ENCODE data around the gene CMTM4. TPM values are rescaled to one million over a fixed set of nuclear protein-coding genes. Genes with fewer than 3 reads are reported as not detected.

CMTM4 gene
- total RNA-seq, 5 donors from 2014 or later (not counting 1 experiment from before 2014, with no cell fraction given), result 1.1 to 2.3 (median 1.8) TPM

DNA sequence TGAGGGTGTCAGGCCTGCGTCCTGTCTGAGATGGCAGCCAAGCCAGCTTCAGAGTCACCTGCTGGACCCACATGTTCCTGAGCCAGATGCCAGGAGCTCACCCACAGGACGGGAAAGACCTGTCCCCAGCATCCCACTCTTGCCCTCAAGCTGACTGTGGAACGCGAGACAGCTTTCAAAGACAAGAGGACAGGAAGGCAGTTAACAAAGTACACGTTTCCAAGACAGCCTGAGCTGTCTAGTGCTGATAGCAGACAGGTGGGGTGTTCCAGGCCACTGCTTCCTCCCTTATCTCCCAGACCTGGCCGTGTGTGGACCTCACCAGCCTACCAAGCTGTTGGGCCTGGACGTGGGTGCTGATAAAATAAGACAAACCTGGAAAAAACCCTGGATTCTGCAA lies 78.8 kb downstream of the CMTM4 start:
- H3K4me3 Mint-ChIP-seq, result no peak overlapping the region
- ChIA-PET POLR2A (no interaction called here), CTCF (interaction anchor here in 1 of 2 donors (1.5 kb wide), 1 partner anchor 9 kb away, joined by 4 read pairs; no protein-coding TSS in a partner anchor)
- no peaks in the 10 kb centered on the region for H3K27me3 Mint-ChIP-seq
- H3K9me3 ChIP-seq, result no peaks in the 10 kb centered on the region
- H3K27ac Mint-ChIP-seq, result no peak overlapping the region
- peaks cover 3% of the 10 kb centered on the region for H3K36me3 Mint-ChIP-seq
- H3K4me1 ChIP-seq (ENCODE audit: control insufficient read depth in 1 of 2, extremely low read depth in 1 of 2, insufficient read depth in 2 of 2, low read length in 2 of 2), result no peaks in the 10 kb centered on the region
- no peak overlapping the region for H3K27ac ChIP-seq (ENCODE audit: low read length)
- no peaks in the 10 kb centered on the region for H3K9me3 Mint-ChIP-seq
- H3K36me3 ChIP-seq (ENCODE audit: control insufficient read depth in 2 of 2, extremely low read depth in 1 of 2, insufficient read depth in 1 of 2, low read length in 1 of 2), result peaks cover 2 to 17% of the 10 kb centered on the region in 2 donors
- ATAC-seq (replicated peaks in 1 of 4) (no peak), DNase-seq (no peak)
- H3K4me3 ChIP-seq (ENCODE audit: control insufficient read depth in 1 of 2, extremely low read depth in 1 of 2, low read length in 1 of 2), result no peak overlapping the region
- no peaks in the 10 kb centered on the region for H3K27me3 ChIP-seq (replicated peaks in 1 of 2; ENCODE audit: control insufficient read depth in 2 of 2, extremely low read depth in 1 of 2, insufficient read depth in 2 of 2, low read length in 1 of 2)
- WGBS (ENCODE audit: insufficient coverage), result 85% methylated on average over 5 of the region's 7 CpGs
- H3K4me1 Mint-ChIP-seq, result no peaks in the 10 kb centered on the region

DNA sequence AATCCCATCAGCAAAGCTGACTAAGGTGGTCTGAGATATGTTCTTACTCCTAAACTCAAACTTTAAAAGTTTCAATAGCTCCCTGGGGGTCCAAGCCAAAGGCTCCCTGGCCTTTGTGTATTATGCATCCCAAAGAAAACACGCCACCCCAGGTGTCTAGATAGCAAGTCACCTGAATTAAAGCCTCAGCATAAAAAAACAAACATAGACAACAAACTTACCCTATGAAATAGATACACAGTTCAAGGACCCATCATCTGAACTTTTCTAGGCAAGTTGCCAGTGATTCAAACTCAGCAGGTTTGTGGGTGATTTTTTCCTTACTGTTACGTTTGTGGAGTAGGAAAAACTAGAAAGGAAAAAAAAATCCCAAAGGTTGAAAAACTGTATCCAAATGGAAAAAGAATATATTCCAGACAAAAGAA lies 79.5 kb downstream of the CMTM4 start:
- H3K27ac ChIP-seq (ENCODE audit: low read length), result no peak overlapping the region
- Mint-ChIP-seq H3K4me3 (no peak overlapping the region), H3K27ac (peak overlapping the region in 1 of 2 donors; percentile 6), H3K4me1 (no peaks in the 10 kb centered on the region), H3K9me3 (no peaks in the 10 kb centered on the region), H3K27me3 (no peaks in the 10 kb centered on the region), H3K36me3 (peaks cover 3% of the 10 kb centered on the region)
- ChIA-PET POLR2A (no interaction called here), CTCF (interaction anchor here in 1 of 2 donors (1.5 kb wide), 1 partner anchor 8 kb away, joined by 4 read pairs; no protein-coding TSS in a partner anchor)
- no peaks in the 10 kb centered on the region for H3K4me1 ChIP-seq (ENCODE audit: control insufficient read depth in 1 of 2, extremely low read depth in 1 of 2, insufficient read depth in 2 of 2, low read length in 2 of 2)
- no peaks in the 10 kb centered on the region for H3K9me3 ChIP-seq
- H3K27me3 ChIP-seq (replicated peaks in 1 of 2; ENCODE audit: control insufficient read depth in 2 of 2, extremely low read depth in 1 of 2, insufficient read depth in 2 of 2, low read length in 1 of 2), result no peaks in the 10 kb centered on the region
- 100% methylated on average over 1 of the region's 2 CpGs for WGBS (ENCODE audit: insufficient coverage)
- ATAC-seq (replicated peaks in 1 of 4) (no peak), DNase-seq (no peak)
- H3K4me3 ChIP-seq (ENCODE audit: control insufficient read depth in 1 of 2, extremely low read depth in 1 of 2, low read length in 1 of 2), result no peak overlapping the region
- peaks cover 9 to 24% of the 10 kb centered on the region in 2 donors for H3K36me3 ChIP-seq (ENCODE audit: control insufficient read depth in 2 of 2, extremely low read depth in 1 of 2, insufficient read depth in 1 of 2, low read length in 1 of 2)

DNA sequence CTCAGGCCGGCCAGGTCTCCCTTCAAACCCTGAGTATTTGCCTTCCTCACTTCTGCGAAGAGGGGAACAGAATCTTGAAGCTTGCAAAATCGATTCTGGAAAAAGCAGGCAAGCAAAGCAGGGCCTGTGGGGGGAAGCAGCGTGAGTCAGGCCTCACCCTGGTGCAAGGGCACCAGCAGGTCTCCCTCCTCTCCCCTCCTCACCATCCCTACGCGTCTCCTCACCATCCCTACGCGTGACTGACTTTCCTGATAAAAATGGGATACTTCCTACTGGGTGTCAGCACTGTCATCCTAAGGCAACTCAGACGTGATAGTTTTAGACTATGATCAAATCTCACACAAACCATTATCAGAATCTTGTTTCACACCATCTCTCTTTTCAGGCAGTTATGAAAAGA lies 80.0 kb downstream of the CMTM4 start:
- CTCF ChIA-PET, result interaction anchor here in 1 of 2 donors (1.5 kb wide), 1 partner anchor 8 kb away, joined by 4 read pairs; no protein-coding TSS in a partner anchor
- no peaks in the 10 kb centered on the region for H3K9me3 ChIP-seq
- POLR2A ChIA-PET, result no interaction called here
- H3K4me1 ChIP-seq (ENCODE audit: control insufficient read depth in 1 of 2, extremely low read depth in 1 of 2, insufficient read depth in 2 of 2, low read length in 2 of 2), result no peaks in the 10 kb centered on the region
- no peak for ATAC-seq (replicated peaks in 1 of 4)
- Mint-ChIP-seq H3K27me3 (no peaks in the 10 kb centered on the region), H3K4me3 (no peak overlapping the region), H3K9me3 (no peaks in the 10 kb centered on the region), H3K36me3 (peaks cover 4% of the 10 kb centered on the region), H3K27ac (peak overlapping the region in 1 of 2 donors; percentile 6), H3K4me1 (no peaks in the 10 kb centered on the region)
- H3K36me3 ChIP-seq (ENCODE audit: control insufficient read depth in 2 of 2, extremely low read depth in 1 of 2, insufficient read depth in 1 of 2, low read length in 1 of 2), result peaks cover 10 to 28% of the 10 kb centered on the region in 2 donors
- 92% methylated on average over 6 of the region's 9 CpGs for WGBS (ENCODE audit: insufficient coverage)
- no peaks in the 10 kb centered on the region for H3K27me3 ChIP-seq (replicated peaks in 1 of 2; ENCODE audit: control insufficient read depth in 2 of 2, extremely low read depth in 1 of 2, insufficient read depth in 2 of 2, low read length in 1 of 2)
- no peak overlapping the region for H3K27ac ChIP-seq (ENCODE audit: low read length)
- no peak for DNase-seq
- no peak overlapping the region for H3K4me3 ChIP-seq (ENCODE audit: control insufficient read depth in 1 of 2, extremely low read depth in 1 of 2, low read length in 1 of 2)

DNA sequence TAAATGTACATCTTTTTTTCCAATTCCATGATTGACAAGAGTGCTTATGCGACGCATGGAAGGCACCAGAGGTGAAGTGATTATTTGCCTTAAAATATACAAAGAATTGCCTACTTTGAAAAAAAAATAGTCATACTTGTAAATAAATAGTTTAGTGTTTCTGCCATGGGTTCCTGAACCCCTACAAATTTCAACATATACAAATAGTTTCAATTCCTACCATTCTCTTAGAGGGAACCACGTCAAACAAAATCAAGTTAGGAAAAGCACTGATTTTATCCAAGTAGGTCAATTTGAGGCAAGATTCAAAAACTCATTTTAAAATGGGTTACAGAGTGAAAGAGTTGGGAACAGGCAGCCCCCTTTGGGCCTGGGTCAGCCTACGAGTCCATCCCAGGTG lies 80.4 kb downstream of the CMTM4 start:
- no peak overlapping the region for H3K27ac Mint-ChIP-seq

DNA sequence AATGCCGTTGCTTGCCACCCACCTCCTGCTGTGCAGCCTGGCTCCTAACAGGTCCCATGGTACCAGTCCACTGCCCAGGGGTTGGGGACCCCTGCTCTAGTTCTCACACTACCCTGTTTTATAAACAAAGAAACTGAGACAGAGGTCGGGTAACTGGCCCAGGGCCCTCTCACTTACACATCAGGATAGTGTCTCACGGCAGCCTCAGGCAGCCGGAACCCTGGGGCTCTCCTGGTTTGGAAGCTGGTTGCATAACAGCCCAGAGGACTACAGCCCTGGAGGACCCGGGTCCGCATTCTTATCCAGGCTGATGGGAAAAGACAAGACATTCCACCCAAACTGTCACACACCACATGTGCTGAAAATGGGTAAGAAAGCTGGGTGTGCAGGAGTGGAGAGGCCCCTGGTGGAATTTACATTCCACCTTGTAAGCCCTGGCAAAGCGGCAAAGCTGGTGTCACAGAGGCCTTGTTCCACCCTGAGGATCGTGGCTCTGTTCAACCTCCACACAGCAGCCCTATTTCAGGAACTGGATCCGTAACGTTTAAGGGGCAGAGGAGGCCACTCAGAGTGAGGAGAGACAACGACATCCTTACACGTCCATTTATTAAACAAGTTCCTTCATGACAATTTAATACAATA lies 82.3 kb downstream of the CMTM4 start:
- DNase-seq (no peak), ATAC-seq (replicated peaks in 1 of 4) (no peak)
- Mint-ChIP-seq H3K4me1 (peaks cover 0 to 2% (median 0%) of the 10 kb centered on the region in 3 donors), H3K9me3 (no peaks in the 10 kb centered on the region), H3K36me3 (peaks cover 17% of the 10 kb centered on the region), H3K4me3 (no peak overlapping the region), H3K27ac (no peak overlapping the region), H3K27me3 (no peaks in the 10 kb centered on the region)
- ChIA-PET POLR2A (no interaction called here), CTCF (interaction anchor here in 1 of 2 donors (1.0 kb wide), 1 partner anchor 52 kb away, joined by 3 read pairs; no protein-coding TSS in a partner anchor)
- Histone ChIP-seq H3K4me1 (ENCODE audit: control insufficient read depth in 1 of 2, extremely low read depth in 1 of 2, insufficient read depth in 2 of 2, low read length in 2 of 2) (peaks cover 0 to under 1% of the 10 kb centered on the region in 2 experiments), H3K9me3 (no peaks in the 10 kb centered on the region), H3K27ac (ENCODE audit: low read length) (no peak overlapping the region), H3K36me3 (ENCODE audit: control insufficient read depth in 2 of 2, extremely low read depth in 1 of 2, insufficient read depth in 1 of 2, low read length in 1 of 2) (peaks cover 12 to 51% of the 10 kb centered on the region in 2 donors), H3K27me3 (replicated peaks in 1 of 2; ENCODE audit: control insufficient read depth in 2 of 2, extremely low read depth in 1 of 2, insufficient read depth in 2 of 2, low read length in 1 of 2) (no peaks in the 10 kb centered on the region), H3K4me3 (ENCODE audit: control insufficient read depth in 1 of 2, extremely low read depth in 1 of 2, low read length in 1 of 2) (no peak overlapping the region)
- WGBS (ENCODE audit: insufficient coverage), result 100% methylated on average over 5 of the region's 12 CpGs

More for the DNA sequence above, 80.4 kb downstream of the CMTM4 start:
- 100% methylated on average over 1 of the region's 4 CpGs for WGBS (ENCODE audit: insufficient coverage)
- peaks cover 7% of the 10 kb centered on the region for H3K36me3 Mint-ChIP-seq
- H3K4me1 ChIP-seq (ENCODE audit: control insufficient read depth in 1 of 2, extremely low read depth in 1 of 2, insufficient read depth in 2 of 2, low read length in 2 of 2), result no peaks in the 10 kb centered on the region
- no peak overlapping the region for H3K4me3 Mint-ChIP-seq
- H3K4me3 ChIP-seq (ENCODE audit: control insufficient read depth in 1 of 2, extremely low read depth in 1 of 2, low read length in 1 of 2), result no peak overlapping the region
- ChIA-PET CTCF (no interaction called here), POLR2A (no interaction called here)
- no peaks in the 10 kb centered on the region for H3K4me1 Mint-ChIP-seq
- H3K27ac ChIP-seq (ENCODE audit: low read length), result no peak overlapping the region
- DNase-seq (no peak), ATAC-seq (replicated peaks in 1 of 4) (no peak)
- no peaks in the 10 kb centered on the region for H3K27me3 Mint-ChIP-seq
- H3K27me3 ChIP-seq (replicated peaks in 1 of 2; ENCODE audit: control insufficient read depth in 2 of 2, extremely low read depth in 1 of 2, insufficient read depth in 2 of 2, low read length in 1 of 2), result no peaks in the 10 kb centered on the region
- H3K36me3 ChIP-seq (ENCODE audit: control insufficient read depth in 2 of 2, extremely low read depth in 1 of 2, insufficient read depth in 1 of 2, low read length in 1 of 2), result peaks cover 10 to 32% of the 10 kb centered on the region in 2 donors
- no peaks in the 10 kb centered on the region for H3K9me3 Mint-ChIP-seq
- H3K9me3 ChIP-seq, result no peaks in the 10 kb centered on the region

DNA sequence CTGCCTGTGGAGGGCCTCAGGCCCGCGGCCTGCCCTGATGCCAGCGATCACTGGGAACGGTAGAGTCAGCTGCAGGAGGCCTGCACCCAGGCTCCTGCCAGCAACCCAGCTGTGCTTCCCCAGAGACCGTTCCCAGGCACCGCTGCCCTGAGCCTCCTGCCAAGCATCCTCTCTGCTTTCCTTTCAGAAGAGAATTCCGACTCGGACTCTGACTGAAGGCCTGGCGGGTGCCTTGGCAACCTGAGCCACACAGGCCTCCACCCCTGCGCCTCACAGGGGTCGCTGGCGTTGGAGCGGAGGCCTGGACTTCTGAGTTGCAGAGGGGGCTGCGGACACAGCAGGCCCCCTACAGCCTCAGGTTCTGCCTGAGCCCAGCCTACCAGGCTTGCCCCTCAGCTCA lies 84.1 kb downstream of the CMTM4 start:
- Mint-ChIP-seq H3K4me1 (peaks cover 11 to 15% (median 12%) of the 10 kb centered on the region in 3 donors), H3K4me3 (no peak overlapping the region), H3K27me3 (no peaks in the 10 kb centered on the region), H3K27ac (no peak overlapping the region), H3K9me3 (no peaks in the 10 kb centered on the region), H3K36me3 (peaks cover 20% of the 10 kb centered on the region)
- peaks cover 4 to 19% of the 10 kb centered on the region in 2 experiments for H3K4me1 ChIP-seq (ENCODE audit: control insufficient read depth in 1 of 2, extremely low read depth in 1 of 2, insufficient read depth in 2 of 2, low read length in 2 of 2)
- POLR2A ChIA-PET, result no interaction called here
- no peak for DNase-seq
- no peaks in the 10 kb centered on the region for H3K27me3 ChIP-seq (replicated peaks in 1 of 2; ENCODE audit: control insufficient read depth in 2 of 2, extremely low read depth in 1 of 2, insufficient read depth in 2 of 2, low read length in 1 of 2)
- H3K9me3 ChIP-seq, result no peaks in the 10 kb centered on the region
- WGBS (ENCODE audit: insufficient coverage), result 92% methylated on average over 13 of the region's 14 CpGs
- no peak overlapping the region for H3K4me3 ChIP-seq (ENCODE audit: control insufficient read depth in 1 of 2, extremely low read depth in 1 of 2, low read length in 1 of 2)
- CTCF ChIA-PET, result no interaction called here
- H3K36me3 ChIP-seq (ENCODE audit: control insufficient read depth in 2 of 2, extremely low read depth in 1 of 2, insufficient read depth in 1 of 2, low read length in 1 of 2), result peaks cover 12 to 55% of the 10 kb centered on the region in 2 donors
- no peak overlapping the region for H3K27ac ChIP-seq (ENCODE audit: low read length)
- ATAC-seq (replicated peaks in 1 of 4), result no peak
